Thyroid gland (tissue), 4 donors: ENCODE measurements around the gene SEC61B. TPM values are rescaled to one million over a fixed set of nuclear protein-coding genes. Genes with fewer than 3 reads are reported as not detected.

Experiments used
- DNase-seq, 2 donors: peaks; one replicate each; pipeline ENCODE4 v3.0.0-alpha.2; 2019
- H3K27ac ChIP-seq, 3 donors: fragments of 200-600 bp; sonication (generic); 1 replicate in 2 of 3; 2 replicates in 1 of 3; pipeline ENCODE4 v1.5.1; 2016 to 2019; ENCODE audit warnings: mild to moderate bottlenecking in 1 of 3, moderate library complexity in 1 of 3
- H3K27me3 ChIP-seq: fragments of 200-600 bp; sonication (generic); one replicate; pipeline ENCODE4 v1.5.1; 2019
- H3K36me3 ChIP-seq, 2 donors: fragments of 200-600 bp; sonication (generic); one replicate each; pipeline ENCODE4 v1.5.1; 2016 to 2019
- H3K4me1 ChIP-seq, 2 donors: fragments of 200-600 bp; sonication (generic); one replicate each; pipeline ENCODE4 v1.5.1; 2017 to 2019
- H3K4me3 ChIP-seq, 3 donors: fragments of 200-600 bp; sonication (generic); replicated peaks in 1 of 3; 1 replicate in 2 of 3; 2 replicates in 1 of 3; pipeline ENCODE4 v1.5.1; 2016; ENCODE audit warnings: mild to moderate bottlenecking in 1 of 3
- H3K9me3 ChIP-seq: fragments of 200-600 bp; sonication (generic); one replicate; pipeline ENCODE4 v1.5.1; 2017
- POLR2A ChIP-seq, 2 donors: fragments of 450-650 bp; IDR thresholded peaks; one replicate each; pipeline ENCODE4 v1.6.1; 2017; ENCODE audit warnings: antibody characterized with exemption in 2 of 2, mild to moderate bottlenecking in 2 of 2, moderate library complexity in 1 of 2
- WGBS, 2 donors: methylation state at CpG; one replicate each; pipeline ENCODE4 v1.1.5; 2017; 5-methylcytosine and 5-hydroxymethylcytosine counted together
- intact Hi-C: fragments of 100-400 bp; cut with DNase I; formaldehyde crosslinking; loops from one replicate; pipeline ENCODE4 v1.15.1; 2023
- total RNA-seq, 4 donors: library from RNA; depleted of rRNA; stranded (reverse); fragments of >200 nt; gene quantifications; one replicate each; pipeline ENCODE4 v1.2.3, GENCODE V29; 2016
- TF ChIP-seq, protein P1 (sequence below), 6 experiments: fragments of 200-600 bp in 3 of 6; fragments of 450-650 bp in 3 of 6; sonication (generic) in 3 of 6; IDR thresholded peaks; one replicate each; pipeline ENCODE4 v1.5.1; 2016 to 2019; ENCODE audit warnings: antibody characterized with exemption in 6 of 6, mild to moderate bottlenecking in 2 of 6, inconsistent platforms in 1 of 6, moderate library complexity in 1 of 6

The SEC61B gene
- 100 to 1,000 TPM in 3 of 4 donors, 10 to 100 TPM in 1; 88.3 to 203 (median 130) TPM for total RNA-seq

DNA sequence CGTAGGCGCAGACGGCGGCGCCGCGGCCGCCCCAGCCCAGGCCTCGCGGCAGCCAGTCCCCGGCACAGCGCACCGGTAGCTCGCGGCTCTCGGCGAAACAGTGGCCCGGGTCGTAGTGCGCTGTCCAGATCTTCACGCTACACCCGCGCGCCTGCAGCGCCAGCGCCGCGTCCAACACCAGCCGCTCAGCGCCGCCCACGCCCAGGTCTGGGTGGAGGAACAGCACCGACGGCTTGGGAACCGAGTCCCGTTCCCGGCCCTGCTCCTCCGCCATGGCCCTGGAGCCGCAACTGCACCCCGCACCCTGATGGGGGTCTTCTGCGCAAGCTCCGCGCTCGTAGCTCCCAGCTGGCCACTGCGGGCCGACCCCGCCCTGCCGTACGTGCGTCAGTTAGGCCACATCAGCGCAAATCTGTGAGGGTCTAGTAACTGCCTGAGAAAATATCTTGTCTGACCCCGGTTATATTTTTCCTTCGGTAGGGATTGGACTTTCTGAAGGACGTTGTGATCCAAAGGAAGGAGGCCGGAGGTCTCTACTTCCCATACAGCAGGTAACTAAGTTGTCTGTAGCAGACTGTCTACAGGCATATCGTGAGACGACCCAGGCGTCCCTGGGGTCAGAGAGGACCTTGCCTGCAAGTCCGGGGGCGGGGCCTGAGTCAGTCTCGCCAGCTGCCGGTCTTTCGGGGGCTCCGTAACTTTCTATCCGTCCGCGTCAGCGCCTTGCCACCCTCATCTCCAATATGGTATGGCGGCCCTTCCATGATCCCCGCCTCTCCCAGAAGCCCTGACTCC is at the start of gene SEC61B, which contains the start of gene ALG2:
SEC61B (plus strand) TSS at position 662 of the 795 bp plus-strand sequence; CDS start at position 744, 82 bp downstream.
ALG2 (minus strand) TSS at position 322 of the 795 bp plus-strand sequence; CDS start at position 274, 48 bp downstream.
- Histone ChIP-seq H3K36me3 (peaks cover 0 to 7% of the 10 kb centered on the region in 2 donors), H3K4me3 (peak within 1 kb of the TSS; percentile 71 to 98 (median 94)), H3K9me3 (no peaks in the 10 kb centered on the region), H3K4me1 (peaks cover 34 to 42% of the 10 kb centered on the region in 2 donors), H3K27me3 (no peaks in the 10 kb centered on the region), H3K27ac (peak within 1 kb of the TSS; percentile 69 to 97 (median 76))
- TF ChIP-seq, protein P1, sequence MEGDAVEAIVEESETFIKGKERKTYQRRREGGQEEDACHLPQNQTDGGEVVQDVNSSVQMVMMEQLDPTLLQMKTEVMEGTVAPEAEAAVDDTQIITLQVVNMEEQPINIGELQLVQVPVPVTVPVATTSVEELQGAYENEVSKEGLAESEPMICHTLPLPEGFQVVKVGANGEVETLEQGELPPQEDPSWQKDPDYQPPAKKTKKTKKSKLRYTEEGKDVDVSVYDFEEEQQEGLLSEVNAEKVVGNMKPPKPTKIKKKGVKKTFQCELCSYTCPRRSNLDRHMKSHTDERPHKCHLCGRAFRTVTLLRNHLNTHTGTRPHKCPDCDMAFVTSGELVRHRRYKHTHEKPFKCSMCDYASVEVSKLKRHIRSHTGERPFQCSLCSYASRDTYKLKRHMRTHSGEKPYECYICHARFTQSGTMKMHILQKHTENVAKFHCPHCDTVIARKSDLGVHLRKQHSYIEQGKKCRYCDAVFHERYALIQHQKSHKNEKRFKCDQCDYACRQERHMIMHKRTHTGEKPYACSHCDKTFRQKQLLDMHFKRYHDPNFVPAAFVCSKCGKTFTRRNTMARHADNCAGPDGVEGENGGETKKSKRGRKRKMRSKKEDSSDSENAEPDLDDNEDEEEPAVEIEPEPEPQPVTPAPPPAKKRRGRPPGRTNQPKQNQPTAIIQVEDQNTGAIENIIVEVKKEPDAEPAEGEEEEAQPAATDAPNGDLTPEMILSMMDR (IDR thresholded peaks at IDR 0.05): peak in 1 of 6 experiments; percentile 23
- peak in 1 of 2 donors; percentile 88 for TF ChIP-seq POLR2A (IDR thresholded peaks at IDR 0.05)
- intact Hi-C loops: no loop called here
- WGBS, 2 donors: 0% methylated on average over 20 to 36 of the region's 70 CpGs
- peak; percentile 94 to 96 for DNase-seq

DNA sequence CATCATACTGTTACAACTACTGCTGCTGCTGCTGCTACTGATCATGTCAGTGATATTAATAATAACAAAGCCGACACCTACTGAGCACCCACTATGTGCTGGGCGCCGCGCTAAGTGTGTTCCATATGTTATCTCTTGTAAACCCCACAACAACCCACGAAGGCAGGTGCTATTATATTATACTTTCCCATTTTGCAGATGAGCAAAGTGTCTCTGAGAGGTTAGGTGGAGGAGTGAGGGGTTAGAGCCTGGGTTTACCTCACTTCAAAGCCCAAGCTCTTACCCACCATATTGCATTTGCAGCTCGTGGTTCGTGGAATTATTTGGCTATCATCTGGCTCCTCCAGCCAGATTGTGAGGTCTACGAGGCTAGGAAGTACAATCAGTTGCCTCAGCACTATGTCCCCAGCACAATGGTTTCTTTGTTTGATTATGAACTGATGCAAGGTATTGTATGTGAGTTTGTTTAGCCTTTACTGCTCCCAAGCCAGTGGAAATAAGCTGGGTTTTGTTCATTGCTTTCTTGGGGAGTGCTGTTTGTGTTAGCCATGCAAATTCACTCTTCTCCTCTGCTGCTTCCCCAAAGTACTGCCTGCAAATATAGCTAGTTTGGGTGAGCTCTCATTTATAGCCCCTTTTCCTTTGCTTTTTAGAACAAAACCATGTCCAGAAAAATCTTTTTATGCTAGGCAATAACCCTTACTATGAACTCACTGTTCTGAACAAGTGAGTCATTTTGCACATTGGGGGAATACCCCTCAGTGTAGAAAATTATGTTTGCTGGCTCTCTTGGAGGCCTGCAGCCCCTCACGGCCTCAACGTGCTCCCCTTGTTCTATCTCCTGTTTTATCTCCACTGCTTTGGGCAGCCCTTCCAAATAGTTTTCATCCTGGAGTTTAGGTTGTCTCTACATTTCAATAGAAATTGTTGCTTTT is 48.2 kb upstream of the SEC61B start:
- DNase-seq: no peak
- Histone ChIP-seq H3K27me3 (no peaks in the 10 kb centered on the region), H3K9me3 (no peaks in the 10 kb centered on the region), H3K27ac (no peak overlapping the region), H3K4me1 (peaks cover 0 to 8% of the 10 kb centered on the region in 2 donors), H3K36me3 (no peaks in the 10 kb centered on the region), H3K4me3 (no peak overlapping the region)
- WGBS, 2 donors: 81% methylated on average over 10 of the region's 10 CpGs
- TF ChIP-seq POLR2A (IDR thresholded peaks at IDR 0.05): no peak
- TF ChIP-seq, protein P1 (IDR thresholded peaks at IDR 0.05): no peak
- intact Hi-C loops: no loop called here

DNA sequence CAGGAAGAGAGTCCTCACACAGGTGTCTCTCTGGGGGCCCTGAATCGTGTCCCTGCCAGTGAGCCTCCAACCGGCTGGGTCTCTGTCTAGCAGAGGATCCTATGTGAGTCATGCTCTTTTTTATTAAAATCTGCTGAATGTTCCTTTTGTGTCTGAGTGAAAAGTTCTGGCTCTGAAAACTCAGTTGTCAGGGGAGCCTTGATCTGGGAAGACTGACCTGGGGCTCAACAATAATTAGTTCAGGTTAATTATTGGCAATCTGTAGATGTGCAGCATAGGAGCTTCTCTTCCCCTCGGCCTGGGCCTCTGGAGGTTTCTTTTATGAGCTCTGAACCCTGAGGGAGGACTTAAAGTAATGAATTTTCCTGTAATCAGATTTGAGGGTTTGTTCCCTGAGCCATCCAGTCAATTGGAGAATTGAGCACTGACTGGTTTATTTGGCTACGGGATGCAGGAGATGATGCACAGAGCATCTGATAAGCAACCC is 45.5 kb upstream of the SEC61B start:
- no peak for DNase-seq
- Histone ChIP-seq H3K27me3 (no peaks in the 10 kb centered on the region), H3K4me3 (no peak overlapping the region), H3K4me1 (peaks cover 0 to 7% of the 10 kb centered on the region in 2 donors), H3K9me3 (no peaks in the 10 kb centered on the region), H3K36me3 (no peaks in the 10 kb centered on the region), H3K27ac (no peak overlapping the region)
- TF ChIP-seq POLR2A (IDR thresholded peaks at IDR 0.05): no peak
- TF ChIP-seq, protein P1 (IDR thresholded peaks at IDR 0.05): no peak
- intact Hi-C loops: no loop called here
- WGBS, 2 donors: 79 to 85% methylated on average over 4 of the region's 4 CpGs

DNA sequence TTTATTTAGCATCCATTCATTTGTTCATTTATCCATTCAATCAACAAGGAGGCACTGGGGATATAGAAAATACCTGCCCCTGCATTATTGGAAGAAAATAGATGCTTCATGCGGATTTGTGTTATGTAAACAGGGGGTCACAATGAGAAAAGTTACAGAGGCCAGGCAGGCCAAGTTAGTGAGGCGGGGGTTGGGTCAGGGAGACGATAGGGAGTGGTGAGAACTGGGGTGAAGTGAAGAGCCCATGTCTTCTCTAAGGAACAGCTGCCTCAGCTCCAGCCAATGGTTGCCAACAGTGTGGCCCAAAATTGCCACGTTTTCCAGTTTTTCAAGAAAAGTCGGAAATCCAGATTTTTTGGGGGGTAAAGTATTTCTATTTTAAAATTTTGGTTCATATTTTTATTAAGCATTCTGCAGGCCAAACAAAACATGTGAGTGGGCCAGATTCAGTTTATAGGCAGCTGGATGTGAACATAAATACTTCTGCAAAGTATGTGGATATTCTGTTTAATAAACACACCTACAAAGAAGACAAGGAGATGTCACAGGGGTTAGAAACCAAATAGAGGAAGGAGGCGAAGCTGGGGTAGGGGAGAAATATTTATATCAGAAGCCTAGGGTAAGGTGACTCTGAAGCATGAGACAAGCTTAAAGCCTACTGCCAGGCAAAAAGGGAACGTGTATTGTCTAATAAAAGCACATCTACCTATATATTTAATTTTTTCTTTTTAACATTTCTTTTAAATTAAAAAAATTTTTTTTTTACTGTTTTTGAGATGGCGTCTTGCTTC is 44.3 kb upstream of the SEC61B start:
- WGBS, 2 donors: 95% methylated on average over 8 of the region's 8 CpGs

More for the DNA sequence above, 44.3 kb upstream of the SEC61B start:
- intact Hi-C loops: no loop called here
- H3K27me3 ChIP-seq: no peaks in the 10 kb centered on the region
- TF ChIP-seq, protein P1 (IDR thresholded peaks at IDR 0.05): no peak
- no peak for TF ChIP-seq POLR2A (IDR thresholded peaks at IDR 0.05)
- no peak overlapping the region for H3K4me3 ChIP-seq
- no peak for DNase-seq
- no peaks in the 10 kb centered on the region for H3K36me3 ChIP-seq
- no peak overlapping the region for H3K27ac ChIP-seq
- no peaks in the 10 kb centered on the region for H3K9me3 ChIP-seq
- no peaks in the 10 kb centered on the region for H3K4me1 ChIP-seq
